Right ventricle myocardium inferior (tissue), 1 donor: ENCODE data around the gene PCDHGA8. TPM values are rescaled to one million over a fixed set of nuclear protein-coding genes. Genes with fewer than 3 reads are reported as not detected.
"Not testable (repeated sequence)": the region's sequence is repeated elsewhere in the genome, so short reads cannot be mapped to it uniquely, and the experiment has no call there.

Source experiments
- ATAC-seq: fragments of 200-7000 bp; cut with Tn5 transposase; one replicate; pipeline ENCODE4 v1.9.1; 2020; ENCODE audit warnings: mild to moderate bottlenecking, moderate library complexity
- DNase-seq: peaks from one replicate; pipeline ENCODE4 v3.0.0; 2021; ENCODE audit errors: missing footprints
- intact Hi-C: fragments of 100-400 bp; cut with DNase I; formaldehyde crosslinking; loops from one replicate; pipeline ENCODE4 v1.11.0; 2022
- total RNA-seq: library from RNA; stranded (reverse); fragmentation: NEBNext Ultra II Directional; extraction: Animal tissue kit (Norgen Biotek cat#: 25700); gene quantifications from one replicate; pipeline ENCODE4 v1.2.1, GENCODE V29; 2021
- donor health status: DM: no; HTN: yes; CAD: no; lungs with severe emphysema.

Gene PCDHGA8
- total RNA-seq, 1 donor from 2014 or later, result 9.7 TPM

DNA sequence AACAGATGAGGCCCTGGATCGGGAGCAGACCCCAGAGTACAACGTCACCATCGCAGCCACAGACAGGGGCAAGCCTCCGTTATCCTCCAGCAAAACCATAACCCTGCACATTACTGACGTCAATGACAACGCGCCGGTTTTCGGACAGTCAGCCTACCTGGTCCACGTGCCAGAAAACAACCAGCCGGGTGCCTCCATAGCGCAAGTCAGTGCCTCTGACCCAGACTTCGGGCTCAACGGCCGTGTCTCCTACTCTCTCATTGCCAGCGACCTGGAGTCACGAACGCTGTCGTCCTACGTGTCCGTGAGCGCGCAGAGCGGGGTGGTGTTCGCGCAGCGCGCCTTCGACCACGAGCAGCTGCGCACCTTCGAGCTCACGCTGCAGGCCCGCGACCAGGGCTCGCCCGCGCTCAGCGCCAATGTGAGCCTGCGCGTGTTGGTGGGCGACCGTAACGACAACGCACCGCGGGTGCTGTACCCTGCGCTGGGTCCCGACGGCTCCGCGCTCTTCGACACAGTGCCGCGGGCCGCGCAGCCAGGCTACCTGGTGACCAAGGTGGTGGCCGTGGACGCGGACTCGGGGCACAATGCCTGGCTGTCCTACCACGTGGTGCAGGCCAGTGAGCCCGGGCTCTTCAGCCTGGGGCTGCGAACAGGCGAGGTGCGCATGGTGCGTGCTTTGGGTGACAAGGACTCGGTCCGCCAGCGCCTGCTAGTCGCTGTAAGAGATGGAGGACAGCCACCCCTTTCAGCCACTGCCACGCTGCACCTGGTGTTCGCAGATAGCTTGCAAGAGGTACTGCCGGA is 26.8 kb downstream of the PCDHGA8 start:
- ATAC-seq (no peak), DNase-seq (no peak)
- intact Hi-C loops, result no loop called here

DNA sequence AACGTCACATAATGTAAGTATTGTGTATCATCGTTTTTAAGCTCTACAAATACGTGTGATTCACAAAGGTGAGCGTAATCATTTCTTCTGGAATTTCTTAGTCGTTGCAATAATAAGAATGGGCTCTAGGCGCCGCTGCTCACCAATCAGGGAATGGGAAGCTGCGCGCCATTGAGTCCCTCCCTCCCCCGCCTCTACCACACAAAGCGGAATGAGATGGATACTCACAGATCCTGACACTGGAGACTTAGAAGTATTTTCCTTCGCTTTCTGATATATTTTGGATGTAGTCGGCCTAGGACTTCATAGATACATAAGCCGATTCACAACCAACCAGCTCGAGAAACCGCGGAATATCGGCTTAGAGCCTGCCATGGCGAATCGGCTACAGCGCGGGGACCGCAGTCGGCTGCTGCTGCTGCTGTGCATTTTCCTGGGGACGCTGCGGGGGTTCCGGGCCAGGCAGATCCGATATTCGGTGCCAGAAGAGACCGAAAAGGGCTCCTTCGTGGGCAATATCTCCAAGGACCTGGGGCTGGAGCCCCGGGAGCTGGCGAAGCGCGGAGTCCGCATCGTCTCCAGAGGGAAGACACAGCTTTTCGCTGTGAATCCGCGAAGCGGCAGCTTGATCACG is 28.5 kb downstream of the PCDHGA8 start, which contains the start of gene PCDHGA11:
PCDHGA11 (plus strand) TSS at position 197 of the 634 bp plus-strand sequence; CDS start at position 374, 177 bp downstream.
- ATAC-seq (no peak), DNase-seq (no peak)
- intact Hi-C loops, result no loop called here

DNA sequence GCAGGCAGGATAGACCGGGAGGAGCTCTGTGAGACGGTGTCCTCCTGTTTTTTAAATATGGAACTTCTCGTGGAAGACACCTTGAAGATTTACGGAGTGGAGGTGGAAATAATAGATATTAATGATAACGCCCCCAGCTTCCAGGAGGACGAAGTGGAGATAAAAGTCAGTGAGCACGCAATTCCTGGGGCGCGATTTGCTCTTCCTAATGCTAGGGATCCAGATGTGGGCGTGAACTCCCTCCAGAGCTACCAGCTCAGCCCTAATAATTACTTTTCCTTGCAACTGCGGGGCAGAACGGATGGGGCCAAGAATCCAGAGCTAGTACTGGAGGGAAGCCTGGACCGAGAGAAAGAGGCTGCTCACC is 29.0 kb downstream of the PCDHGA8 start:
- ATAC-seq (no peak), DNase-seq (no peak)
- intact Hi-C loops, result no loop called here

DNA sequence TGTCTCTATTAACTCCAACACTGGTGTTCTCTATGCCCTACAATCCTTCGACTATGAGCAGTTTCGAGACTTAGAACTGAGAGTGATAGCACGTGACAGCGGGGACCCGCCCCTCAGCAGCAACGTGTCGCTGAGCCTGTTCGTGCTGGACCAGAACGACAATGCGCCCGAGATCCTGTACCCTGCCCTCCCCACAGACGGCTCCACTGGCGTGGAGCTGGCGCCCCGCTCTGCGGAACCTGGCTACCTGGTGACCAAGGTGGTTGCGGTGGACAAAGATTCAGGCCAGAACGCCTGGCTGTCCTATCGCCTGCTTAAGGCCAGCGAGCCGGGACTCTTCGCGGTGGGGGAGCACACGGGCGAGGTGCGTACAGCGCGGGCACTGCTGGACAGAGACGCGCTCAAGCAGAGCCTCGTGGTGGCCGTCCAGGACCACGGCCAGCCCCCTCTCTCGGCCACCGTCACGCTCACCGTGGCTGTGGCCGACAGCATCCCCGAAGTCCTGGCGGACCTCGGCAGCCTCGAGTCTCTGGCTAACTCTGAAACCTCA is 30.4 kb downstream of the PCDHGA8 start:
- ATAC-seq, result no peak
- DNase-seq, result no peak
- intact Hi-C loops, result no loop called here

DNA sequence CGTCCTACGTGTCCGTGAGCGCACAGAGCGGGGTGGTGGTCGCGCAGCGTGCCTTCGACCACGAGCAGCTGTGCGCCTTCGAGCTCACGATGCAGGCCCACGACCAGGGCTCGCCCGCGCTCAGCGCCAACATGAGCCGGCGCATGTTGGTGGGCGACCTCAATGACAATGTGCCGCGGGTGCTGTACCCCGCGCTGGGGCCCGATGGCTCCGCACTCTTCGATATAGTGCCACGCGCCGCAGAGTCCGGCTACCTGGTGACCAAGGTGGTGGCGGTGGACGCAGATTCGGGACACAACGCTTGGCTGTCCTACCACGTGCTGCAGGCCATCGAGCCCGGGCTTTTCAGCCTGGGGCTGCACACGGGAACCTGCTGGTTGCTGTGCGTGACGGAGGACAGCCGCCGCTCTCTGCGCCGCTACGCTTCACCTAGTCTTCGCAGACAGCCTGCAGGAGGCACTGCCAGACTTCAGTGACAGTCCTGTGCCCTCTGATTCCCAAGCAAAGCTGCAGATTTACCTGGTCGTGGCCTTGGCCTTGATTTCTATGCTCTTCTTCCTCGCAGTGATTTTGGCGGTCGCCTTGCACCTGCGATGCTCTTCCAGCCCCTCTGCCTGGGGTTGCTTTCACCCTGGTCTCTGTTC is 35.5 kb downstream of the PCDHGA8 start:
- DNase-seq, result no peak
- intact Hi-C loops, result no loop called here
- no peak for ATAC-seq

DNA sequence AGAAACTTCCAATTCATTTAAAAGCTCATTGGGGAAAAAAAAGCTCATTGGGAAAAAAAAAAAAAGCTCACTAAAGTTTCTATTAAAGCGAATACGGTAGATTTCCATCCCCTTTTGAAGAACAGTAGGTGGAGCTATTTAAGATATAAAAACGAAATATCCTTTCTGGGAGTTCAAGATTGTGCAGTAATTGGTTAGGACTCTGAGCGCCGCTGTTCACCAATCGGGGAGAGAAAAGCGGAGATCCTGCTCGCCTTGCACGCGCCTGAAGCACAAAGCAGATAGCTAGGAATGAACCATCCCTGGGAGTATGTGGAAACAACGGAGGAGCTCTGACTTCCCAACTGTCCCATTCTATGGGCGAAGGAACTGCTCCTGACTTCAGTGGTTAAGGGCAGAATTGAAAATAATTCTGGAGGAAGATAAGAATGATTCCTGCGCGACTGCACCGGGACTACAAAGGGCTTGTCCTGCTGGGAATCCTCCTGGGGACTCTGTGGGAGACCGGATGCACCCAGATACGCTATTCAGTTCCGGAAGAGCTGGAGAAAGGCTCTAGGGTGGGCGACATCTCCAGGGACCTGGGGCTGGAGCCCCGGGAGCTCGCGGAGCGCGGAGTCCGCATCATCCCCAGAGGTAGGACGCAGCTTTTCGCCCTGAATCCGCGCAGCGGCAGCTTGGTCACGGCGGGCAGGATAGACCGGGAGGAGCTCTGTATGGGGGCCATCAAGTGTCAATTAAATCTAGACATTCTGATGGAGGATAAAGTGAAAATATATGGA is 38.1 kb downstream of the PCDHGA8 start, which contains the start of gene PCDHGA12:
PCDHGA12 (plus strand) TSS at position 176 of the 782 bp plus-strand sequence; CDS start at position 429, 253 bp downstream.
- ATAC-seq (peak; percentile 90), DNase-seq (no peak)
- intact Hi-C loops, result loop anchor here (2.0 to 5.0 kb wide), 2 partner anchors 47 to 94 kb away; partner anchors contain the start of gene PCDHGC3

DNA sequence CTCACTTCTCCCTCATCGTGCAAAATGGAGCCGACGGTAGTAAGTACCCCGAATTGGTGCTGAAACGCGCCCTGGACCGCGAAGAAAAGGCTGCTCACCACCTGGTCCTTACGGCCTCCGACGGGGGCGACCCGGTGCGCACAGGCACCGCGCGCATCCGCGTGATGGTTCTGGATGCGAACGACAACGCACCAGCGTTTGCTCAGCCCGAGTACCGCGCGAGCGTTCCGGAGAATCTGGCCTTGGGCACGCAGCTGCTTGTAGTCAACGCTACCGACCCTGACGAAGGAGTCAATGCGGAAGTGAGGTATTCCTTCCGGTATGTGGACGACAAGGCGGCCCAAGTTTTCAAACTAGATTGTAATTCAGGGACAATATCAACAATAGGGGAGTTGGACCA is 38.9 kb downstream of the PCDHGA8 start:
- intact Hi-C loops, result loop anchor here (2.0 to 5.0 kb wide), 2 partner anchors 46 to 94 kb away; partner anchors contain the start of gene PCDHGC3
- ATAC-seq (no peak), DNase-seq (no peak)

DNA sequence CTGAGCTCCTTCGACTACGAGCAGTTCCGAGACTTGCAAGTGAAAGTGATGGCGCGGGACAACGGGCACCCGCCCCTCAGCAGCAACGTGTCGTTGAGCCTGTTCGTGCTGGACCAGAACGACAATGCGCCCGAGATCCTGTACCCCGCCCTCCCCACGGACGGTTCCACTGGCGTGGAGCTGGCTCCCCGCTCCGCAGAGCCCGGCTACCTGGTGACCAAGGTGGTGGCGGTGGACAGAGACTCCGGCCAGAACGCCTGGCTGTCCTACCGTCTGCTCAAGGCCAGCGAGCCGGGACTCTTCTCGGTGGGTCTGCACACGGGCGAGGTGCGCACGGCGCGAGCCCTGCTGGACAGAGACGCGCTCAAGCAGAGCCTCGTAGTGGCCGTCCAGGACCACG is 39.9 kb downstream of the PCDHGA8 start:
- not testable (repeated sequence) for ATAC-seq, DNase-seq
- intact Hi-C loops, result loop anchor here (5.0 kb wide), 1 partner anchor 45 kb away; the partner anchor contains the start of gene PCDHGC3

DNA sequence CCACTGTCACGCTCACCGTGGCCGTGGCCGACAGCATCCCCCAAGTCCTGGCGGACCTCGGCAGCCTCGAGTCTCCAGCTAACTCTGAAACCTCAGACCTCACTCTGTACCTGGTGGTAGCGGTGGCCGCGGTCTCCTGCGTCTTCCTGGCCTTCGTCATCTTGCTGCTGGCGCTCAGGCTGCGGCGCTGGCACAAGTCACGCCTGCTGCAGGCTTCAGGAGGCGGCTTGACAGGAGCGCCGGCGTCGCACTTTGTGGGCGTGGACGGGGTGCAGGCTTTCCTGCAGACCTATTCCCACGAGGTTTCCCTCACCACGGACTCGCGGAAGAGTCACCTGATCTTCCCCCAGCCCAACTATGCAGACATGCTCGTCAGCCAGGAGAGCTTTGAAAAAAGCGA is 40.3 kb downstream of the PCDHGA8 start:
- intact Hi-C loops, result loop anchor here (5.0 kb wide), 1 partner anchor 45 kb away; the partner anchor contains the start of gene PCDHGC3
- DNase-seq, ATAC-seq: not testable (repeated sequence)

DNA sequence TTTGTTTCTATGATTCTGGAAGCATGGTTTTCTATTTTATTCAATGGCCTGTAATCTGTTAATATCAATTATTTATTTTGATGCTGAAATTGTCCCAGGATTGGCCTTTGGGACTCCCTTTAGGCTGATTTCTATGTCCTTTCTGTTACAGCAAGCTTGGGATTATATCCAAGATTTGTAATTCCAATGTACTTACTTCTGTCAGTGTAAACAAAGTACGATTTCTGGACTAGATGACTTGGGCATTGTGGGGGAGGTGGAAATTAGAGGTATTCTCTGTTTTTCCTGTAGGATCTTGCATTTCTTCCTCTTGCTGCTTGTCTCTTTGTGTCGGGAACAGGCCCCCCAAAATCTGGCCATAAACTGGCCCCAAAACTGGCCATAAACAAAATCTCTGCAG is 41.6 kb downstream of the PCDHGA8 start:
- DNase-seq (no peak), ATAC-seq (no peak)
- intact Hi-C loops, result loop anchor here (5.0 kb wide), 1 partner anchor 43 kb away; the partner anchor contains the start of gene PCDHGC3

DNA sequence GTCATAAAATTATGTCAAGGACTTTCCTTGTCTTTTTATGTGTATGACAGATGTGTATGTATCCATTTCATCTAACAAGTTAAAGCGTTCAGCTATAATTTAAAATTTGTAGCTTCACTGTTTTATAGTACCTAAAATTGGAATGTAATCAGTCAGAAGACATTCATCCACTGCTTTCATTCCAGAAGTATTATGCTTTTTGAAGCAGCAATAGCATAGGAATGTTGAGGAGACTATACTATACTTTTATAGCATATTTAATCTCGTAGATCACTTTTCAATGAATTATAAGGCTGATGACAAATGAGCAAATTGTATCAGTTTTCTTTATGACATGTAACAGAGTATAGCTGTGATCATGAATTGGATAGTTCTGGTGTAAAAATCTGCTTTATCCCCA is 44.8 kb downstream of the PCDHGA8 start:
- DNase-seq (no peak), ATAC-seq (no peak)
- intact Hi-C loops, result no loop called here

DNA sequence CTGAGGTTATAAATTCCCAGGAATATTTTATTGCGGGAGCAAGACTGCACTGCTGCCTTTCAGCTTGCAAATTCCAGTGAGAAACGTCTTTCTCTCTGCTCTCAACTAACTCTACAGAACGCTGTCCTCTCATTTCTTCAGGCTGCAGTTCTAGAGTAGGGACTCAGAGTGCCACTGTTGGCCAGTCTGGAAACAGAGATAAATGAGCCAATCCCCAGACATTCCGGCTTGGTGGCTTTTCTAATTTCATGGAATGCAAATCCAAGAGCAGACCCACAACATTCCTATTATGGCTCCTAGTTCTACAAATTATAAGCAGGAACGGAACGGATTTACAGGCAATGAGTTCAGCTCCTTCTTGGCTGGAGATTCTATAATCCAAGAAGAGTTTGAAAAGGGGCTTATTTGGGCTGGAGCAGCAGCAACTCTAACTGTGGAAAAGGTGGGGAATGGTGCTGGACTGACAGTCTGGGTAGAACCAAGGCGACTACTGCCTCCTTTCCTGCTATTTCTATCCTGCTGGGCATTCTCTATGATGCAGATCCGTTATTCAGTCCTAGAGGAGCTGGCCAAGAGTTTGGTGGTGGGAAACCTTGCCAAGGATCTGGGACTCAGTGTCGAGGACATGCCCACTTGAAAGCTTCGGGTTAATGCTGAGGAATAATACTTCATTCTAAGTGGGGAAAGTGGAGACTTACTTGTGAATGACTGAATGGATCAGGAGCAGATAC is 47.1 kb downstream of the PCDHGA8 start:
- intact Hi-C loops, result no loop called here
- no peak for DNase-seq
- ATAC-seq, result no peak

DNA sequence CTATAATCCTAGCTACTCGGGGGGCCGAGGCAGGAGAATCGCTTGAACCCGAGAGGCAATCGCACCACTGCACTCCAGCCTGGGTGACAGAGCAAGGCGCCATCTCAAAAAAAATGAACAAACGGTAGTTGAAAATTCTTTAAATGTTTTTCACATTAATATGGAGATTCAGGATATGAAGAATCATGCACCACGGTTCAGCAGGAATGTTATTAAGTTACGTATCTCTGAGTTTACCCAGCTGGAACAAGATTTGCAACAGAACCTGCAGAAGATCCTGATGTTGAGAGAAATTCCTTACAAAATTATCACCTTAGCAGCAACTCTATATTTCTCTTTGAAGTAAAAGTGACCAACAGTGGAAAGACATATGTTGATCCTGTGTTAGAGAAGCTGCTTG is 47.9 kb downstream of the PCDHGA8 start:
- DNase-seq (no peak), ATAC-seq (no peak)
- intact Hi-C loops, result no loop called here

DNA sequence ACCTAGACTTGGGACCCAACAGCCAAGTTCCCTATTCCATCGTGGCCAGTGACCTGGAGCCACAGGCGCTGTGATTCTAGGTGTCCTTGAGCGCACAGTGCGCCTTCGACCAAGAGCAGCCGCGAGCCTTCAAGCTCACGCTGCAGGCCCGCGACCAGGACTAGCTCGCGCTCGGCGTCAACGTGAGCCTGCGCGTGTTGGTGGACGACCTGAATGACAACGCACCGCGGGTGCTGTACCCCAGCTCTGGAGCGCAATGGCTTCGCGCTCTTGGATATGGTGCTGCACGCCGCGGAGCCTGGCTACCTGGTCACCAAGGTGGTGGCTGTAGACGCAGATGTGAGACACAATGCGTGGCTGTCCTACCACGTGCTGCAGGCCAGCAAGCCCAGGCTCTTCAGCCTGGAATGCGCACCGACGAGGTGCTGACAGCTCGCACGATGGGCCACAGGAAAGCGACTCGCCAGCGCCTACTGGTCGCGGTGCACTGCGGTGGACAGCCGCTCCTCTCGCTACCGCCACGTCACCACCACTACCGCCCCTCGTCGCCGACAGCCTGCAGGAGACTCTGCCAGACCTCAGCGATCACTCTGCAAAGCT is 49.2 kb downstream of the PCDHGA8 start:
- intact Hi-C loops, result no loop called here
- ATAC-seq (peak; percentile 81), DNase-seq (no peak)
